Astrocyte of the cerebellum (primary cell): ENCODE data around the gene IRF2.
A peak's percentile ranks its signal among the peaks of the same experiment; 100 is the strongest.
"Not testable (repeated sequence)": the region's sequence is repeated elsewhere in the genome, so short reads cannot be mapped to it uniquely, and the experiment has no call there.

Experiments used
- DNase-seq: peaks from one replicate; pipeline ENCODE4 v3.0.0-alpha.2; 2011; ENCODE audit warnings: low read depth
- H3K4me3 ChIP-seq: 2 replicates; pipeline ENCODE4 v1.5.1; 2011; ENCODE audit warnings: mild to moderate bottlenecking, low read depth, low read length, moderate library complexity
- in situ Hi-C: cut with HindIII; loops from 2 replicates; pipeline ENCODE4 v1.10.0; 2017; ENCODE audit warnings: low sequenced_read_pairs
- TF ChIP-seq, protein P1 (sequence below): IDR thresholded peaks from 2 replicates; pipeline ENCODE4 v1.5.1; 2012; ENCODE audit warnings: low read length, low read depth, moderate library complexity, mild to moderate bottlenecking; ENCODE audit errors: missing control alignments

The IRF2 gene

DNA sequence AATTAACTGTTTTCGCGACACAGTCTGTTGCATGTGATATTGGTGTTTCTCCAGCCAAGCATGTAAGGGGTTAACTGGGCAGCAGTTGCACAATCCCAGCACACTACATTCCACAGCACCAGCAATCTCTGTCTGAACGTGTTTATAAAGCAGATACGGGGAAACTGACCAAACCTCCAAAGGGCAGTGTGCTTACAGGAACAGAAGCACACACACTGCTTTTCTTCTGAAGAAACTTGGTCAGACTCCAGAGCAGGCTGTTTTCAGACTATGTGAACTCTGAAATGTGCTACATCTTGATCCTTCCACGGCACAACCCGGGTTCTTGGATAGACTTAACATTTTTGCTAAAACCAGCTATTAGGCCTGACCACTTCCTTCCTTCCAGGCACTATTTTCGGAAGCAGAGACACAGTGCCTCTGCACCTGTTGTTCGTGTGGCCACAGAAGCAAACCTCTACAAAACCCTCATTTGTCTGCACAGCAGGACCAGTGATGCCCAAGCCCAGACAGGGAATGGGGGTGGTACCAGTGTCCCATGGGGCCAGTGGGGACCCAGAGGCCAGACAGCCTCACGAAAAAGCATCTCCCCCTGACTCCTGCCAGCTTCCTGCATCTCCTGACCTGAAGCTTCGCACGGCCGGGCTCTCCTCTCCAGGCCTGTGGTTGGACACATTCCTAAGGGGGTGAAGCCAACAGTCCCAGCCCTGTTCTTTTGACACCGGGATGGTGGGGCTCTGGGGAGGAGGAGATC is 90.1 kb downstream of the IRF2 start:
- in situ Hi-C loops = no loop called here
- DNase-seq = peak; percentile 89
- peak overlapping the region; percentile 25 for H3K4me3 ChIP-seq
- TF ChIP-seq, protein P1, sequence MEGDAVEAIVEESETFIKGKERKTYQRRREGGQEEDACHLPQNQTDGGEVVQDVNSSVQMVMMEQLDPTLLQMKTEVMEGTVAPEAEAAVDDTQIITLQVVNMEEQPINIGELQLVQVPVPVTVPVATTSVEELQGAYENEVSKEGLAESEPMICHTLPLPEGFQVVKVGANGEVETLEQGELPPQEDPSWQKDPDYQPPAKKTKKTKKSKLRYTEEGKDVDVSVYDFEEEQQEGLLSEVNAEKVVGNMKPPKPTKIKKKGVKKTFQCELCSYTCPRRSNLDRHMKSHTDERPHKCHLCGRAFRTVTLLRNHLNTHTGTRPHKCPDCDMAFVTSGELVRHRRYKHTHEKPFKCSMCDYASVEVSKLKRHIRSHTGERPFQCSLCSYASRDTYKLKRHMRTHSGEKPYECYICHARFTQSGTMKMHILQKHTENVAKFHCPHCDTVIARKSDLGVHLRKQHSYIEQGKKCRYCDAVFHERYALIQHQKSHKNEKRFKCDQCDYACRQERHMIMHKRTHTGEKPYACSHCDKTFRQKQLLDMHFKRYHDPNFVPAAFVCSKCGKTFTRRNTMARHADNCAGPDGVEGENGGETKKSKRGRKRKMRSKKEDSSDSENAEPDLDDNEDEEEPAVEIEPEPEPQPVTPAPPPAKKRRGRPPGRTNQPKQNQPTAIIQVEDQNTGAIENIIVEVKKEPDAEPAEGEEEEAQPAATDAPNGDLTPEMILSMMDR = no peak

- DNase-seq = peak; percentile 88
- in situ Hi-C loops = no loop called here
- peak overlapping the region; percentile 25 for H3K4me3 ChIP-seq
- TF ChIP-seq, protein P1 = no peak
These were observed 90.8 kb downstream of the IRF2 start for GRCh38 chr4:184383497-184384055.

DNA sequence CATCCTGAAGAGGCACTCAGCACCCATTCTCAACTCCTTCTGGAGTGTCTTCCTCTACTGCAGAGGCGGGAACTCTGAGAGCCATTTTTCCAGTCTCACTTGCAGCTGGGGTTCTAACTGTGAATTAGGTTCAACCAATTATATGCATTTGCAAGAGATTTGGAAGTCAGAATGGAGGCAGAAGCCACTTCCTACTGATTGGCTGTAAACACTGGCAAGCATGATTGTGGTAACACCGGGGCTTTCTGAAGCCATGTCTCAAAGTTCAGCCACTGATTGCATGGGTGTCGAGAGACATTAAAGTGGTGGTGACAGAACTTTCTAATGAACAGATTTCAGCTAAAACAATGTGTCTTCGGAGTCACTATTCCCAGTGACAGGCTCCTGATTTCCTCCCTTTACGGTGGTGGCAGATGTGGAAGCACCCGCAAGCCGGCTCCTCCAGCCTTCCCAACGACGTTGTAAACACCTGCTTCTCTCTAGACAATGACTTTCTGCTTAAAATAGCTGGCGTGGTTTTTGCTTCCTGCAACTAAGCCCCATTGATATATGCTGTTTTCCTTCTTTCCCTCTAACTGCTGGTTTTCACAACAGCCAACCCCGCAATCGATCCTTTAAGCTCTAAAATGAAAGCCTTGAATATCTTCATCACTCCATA is 92.0 kb downstream of the IRF2 start:
- DNase-seq = no peak
- TF ChIP-seq, protein P1 = no peak
- H3K4me3 ChIP-seq = no peak overlapping the region
- in situ Hi-C loops = no loop called here

DNA sequence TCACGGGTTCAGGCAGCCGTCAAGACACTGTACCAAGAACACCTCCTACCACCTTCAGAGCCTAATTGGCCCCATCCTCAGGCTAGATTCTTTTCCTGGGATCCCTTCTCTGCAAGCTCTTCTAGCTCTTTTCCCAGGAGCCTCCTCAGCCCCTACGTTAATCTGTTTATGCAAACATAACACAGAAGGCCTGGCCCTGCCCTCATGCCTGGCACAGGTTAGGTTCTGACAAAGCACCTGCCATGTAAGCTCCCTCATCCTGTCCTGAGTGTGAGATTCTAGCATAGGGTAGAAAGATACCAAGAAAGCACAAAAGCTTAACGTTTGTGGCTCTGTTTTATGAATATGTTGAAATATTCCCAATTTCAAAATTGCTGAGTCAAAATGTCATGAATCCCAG is 93.6 kb downstream of the IRF2 start:
- in situ Hi-C loops = no loop called here
- TF ChIP-seq, protein P1 = no peak
- no peak overlapping the region for H3K4me3 ChIP-seq
- DNase-seq = no peak

GRCh38 chr4:184380214-184380613 is 94.1 kb downstream of the IRF2 start:
- in situ Hi-C loops, H3K4me3 ChIP-seq, DNase-seq: not testable (repeated sequence)

DNA sequence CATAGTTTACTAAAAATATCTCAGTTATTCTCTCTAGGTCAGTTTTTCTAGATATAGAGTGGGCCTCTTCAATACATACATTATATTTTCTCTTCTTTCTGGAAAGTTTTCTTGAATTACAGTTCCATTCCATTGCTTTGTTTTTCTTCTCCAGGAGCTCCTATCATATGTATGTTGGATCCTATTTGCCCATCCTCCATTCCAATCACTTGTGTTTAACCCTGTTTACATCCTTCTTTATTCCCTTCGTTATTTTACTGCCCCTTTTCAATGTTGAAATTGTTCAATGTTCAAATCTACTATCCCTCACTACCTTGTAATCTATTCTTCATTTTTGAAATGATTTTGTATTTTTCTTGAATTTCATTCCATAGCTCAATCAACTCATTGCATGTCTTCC is 97.4 kb downstream of the IRF2 start:
- in situ Hi-C loops = no loop called here
- TF ChIP-seq, protein P1 = no peak
- no peak for DNase-seq
- no peak overlapping the region for H3K4me3 ChIP-seq
